Loucy (cell line): ENCODE results near the gene LRBA.

Experiments used
- H2AFZ ChIP-seq: fragments of 200-600 bp; sonication (generic); 2 replicates; pipeline ENCODE4 v1.6.0; 2016; ENCODE audit warnings: antibody characterized with exemption, mild to moderate bottlenecking, low read length, moderate library complexity
- H3F3A ChIP-seq: fragments of 200-600 bp; 2 replicates; pipeline ENCODE4 v1.6.0; 2016; ENCODE audit warnings: antibody characterized with exemption, low read depth, mild to moderate bottlenecking
- H3K27me3 ChIP-seq: fragments of 200-600 bp; sonication (generic); 2 replicates; pipeline ENCODE4 v1.6.1; 2014; ENCODE audit warnings: low read length, mild to moderate bottlenecking; ENCODE audit not compliant: insufficient read depth, poor library complexity, severe bottlenecking
- H3K36me3 ChIP-seq: fragments of 200-600 bp; sonication (generic); 2 replicates; pipeline ENCODE4 v1.6.1; 2016; ENCODE audit warnings: low read length; ENCODE audit not compliant: insufficient read depth
- H3K4me1 ChIP-seq: fragments of 200-600 bp; sonication (generic); 2 replicates; pipeline ENCODE4 v1.5.1; 2014; ENCODE audit warnings: low read length, mild to moderate bottlenecking; ENCODE audit not compliant: insufficient read depth, poor library complexity, severe bottlenecking
- H3K4me2 ChIP-seq: fragments of 200-600 bp; sonication (generic); 2 replicates; pipeline ENCODE4 v1.6.0; 2014; ENCODE audit warnings: antibody characterized with exemption, low read length, low read depth, mild to moderate bottlenecking; ENCODE audit not compliant: poor library complexity, severe bottlenecking
- H3K4me3 ChIP-seq: fragments of 200-600 bp; sonication (generic); 2 replicates; pipeline ENCODE4 v1.5.1; 2014; ENCODE audit warnings: low read length, mild to moderate bottlenecking, mixed read lengths; ENCODE audit not compliant: poor library complexity, severe bottlenecking
- H3K79me2 ChIP-seq: fragments of 200-600 bp; sonication (generic); 2 replicates; pipeline ENCODE4 v1.6.1; 2014; ENCODE audit warnings: low read length; ENCODE audit not compliant: insufficient read depth
- H3K9ac ChIP-seq: fragments of 200-600 bp; sonication (generic); 2 replicates; pipeline ENCODE4 v1.6.0; 2014; ENCODE audit warnings: mild to moderate bottlenecking, low read depth, low read length, moderate library complexity; ENCODE audit not compliant: poor library complexity, severe bottlenecking
- H3K9me2 ChIP-seq: fragments of 200-600 bp; sonication (generic); replicated peaks from 2 replicates; pipeline ENCODE4 v1.6.1; 2016; ENCODE audit warnings: low read depth, low read length, mixed read lengths
- H3K9me3 ChIP-seq: fragments of 200-600 bp; sonication (generic); 2 replicates; pipeline ENCODE4 v1.6.1; 2014; ENCODE audit warnings: mild to moderate bottlenecking, antibody characterized with exemption, low read length, low read depth; ENCODE audit not compliant: insufficient read depth
- H4K20me1 ChIP-seq: fragments of 200-600 bp; sonication (generic); 2 replicates; pipeline ENCODE4 v1.6.0; 2014; ENCODE audit warnings: antibody characterized with exemption, low read length, mild to moderate bottlenecking; ENCODE audit not compliant: insufficient read depth, poor library complexity, severe bottlenecking
- CTCF ChIP-seq: fragments of 200-600 bp; sonication (generic); conservative IDR thresholded peaks from 2 replicates; pipeline ENCODE4 v1.5.1; 2014; ENCODE audit warnings: mild to moderate bottlenecking, antibody characterized with exemption, low read length
- EZH2phosphoT487 ChIP-seq: fragments of 200-600 bp; IDR thresholded peaks from 2 replicates; pipeline ENCODE4 v1.6.1; 2018; ENCODE audit warnings: antibody characterized with exemption, mild to moderate bottlenecking, moderate library complexity, borderline replicate concordance

LRBA gene

GRCh38 chr4:150769248-150769647 lies 245.8 kb downstream of the LRBA start:
- Histone ChIP-seq H3K9me2 (no peaks in the 10 kb centered on the region), H3K36me3 (peaks cover 6% of the 10 kb centered on the region; the same call in 1 of the 2 replicates), H2AFZ (no peak overlapping the region), H3K4me3 (no peak overlapping the region), H4K20me1 (no peaks in the 10 kb centered on the region), H3K4me2 (no peak overlapping the region), H3K4me1 (no peaks in the 10 kb centered on the region), H3K9ac (no peak overlapping the region), H3F3A (no peaks in the 10 kb centered on the region), H3K27me3 (no peaks in the 10 kb centered on the region), H3K79me2 (no peaks in the 10 kb centered on the region), H3K9me3 (peaks cover 4% of the 10 kb centered on the region; the same call in 1 of the 2 replicates)
- no peak for TF ChIP-seq EZH2phosphoT487
- no peak for TF ChIP-seq CTCF

GRCh38 chr4:150768497-150768896 lies 246.6 kb downstream of the LRBA start:
- no peaks in the 10 kb centered on the region for H3K4me1 ChIP-seq
- no peak overlapping the region for H3K4me2 ChIP-seq
- peaks cover 6% of the 10 kb centered on the region; the same call in 1 of the 2 replicates for H3K36me3 ChIP-seq
- H3K9ac ChIP-seq = no peak overlapping the region
- H3F3A ChIP-seq = no peaks in the 10 kb centered on the region
- TF ChIP-seq CTCF = no peak
- no peak for TF ChIP-seq EZH2phosphoT487
- H4K20me1 ChIP-seq = no peaks in the 10 kb centered on the region
- H3K79me2 ChIP-seq = no peaks in the 10 kb centered on the region
- H3K9me2 ChIP-seq = no peaks in the 10 kb centered on the region
- no peak overlapping the region for H3K4me3 ChIP-seq
- no peak overlapping the region for H2AFZ ChIP-seq
- H3K27me3 ChIP-seq = no peaks in the 10 kb centered on the region
- H3K9me3 ChIP-seq = peaks cover 4% of the 10 kb centered on the region; the same call in 1 of the 2 replicates

GRCh38 chr4:150765216-150765615 lies 249.9 kb downstream of the LRBA start:
- no peak overlapping the region for H3K4me2 ChIP-seq
- TF ChIP-seq CTCF = no peak
- no peak for TF ChIP-seq EZH2phosphoT487
- no peaks in the 10 kb centered on the region for H3F3A ChIP-seq
- H3K79me2 ChIP-seq = no peaks in the 10 kb centered on the region
- H2AFZ ChIP-seq = no peak overlapping the region
- no peak overlapping the region for H3K9ac ChIP-seq
- peaks cover 4% of the 10 kb centered on the region; the same call in 1 of the 2 replicates for H3K9me3 ChIP-seq
- no peaks in the 10 kb centered on the region for H4K20me1 ChIP-seq
- no peaks in the 10 kb centered on the region for H3K36me3 ChIP-seq
- H3K9me2 ChIP-seq = no peaks in the 10 kb centered on the region
- H3K27me3 ChIP-seq = no peaks in the 10 kb centered on the region
- H3K4me3 ChIP-seq = no peak overlapping the region
- H3K4me1 ChIP-seq = no peaks in the 10 kb centered on the region
